Measurements from ENCODE around the gene CARD16. TPM values are rescaled to one million over a fixed set of nuclear protein-coding genes. Genes with fewer than 3 reads are reported as not detected.

The CARD16 gene
- total RNA-seq, 4 donors from 2014 or later, result 2.5 to 9.4 (median 3.4) TPM; not detected in 1

DNA sequence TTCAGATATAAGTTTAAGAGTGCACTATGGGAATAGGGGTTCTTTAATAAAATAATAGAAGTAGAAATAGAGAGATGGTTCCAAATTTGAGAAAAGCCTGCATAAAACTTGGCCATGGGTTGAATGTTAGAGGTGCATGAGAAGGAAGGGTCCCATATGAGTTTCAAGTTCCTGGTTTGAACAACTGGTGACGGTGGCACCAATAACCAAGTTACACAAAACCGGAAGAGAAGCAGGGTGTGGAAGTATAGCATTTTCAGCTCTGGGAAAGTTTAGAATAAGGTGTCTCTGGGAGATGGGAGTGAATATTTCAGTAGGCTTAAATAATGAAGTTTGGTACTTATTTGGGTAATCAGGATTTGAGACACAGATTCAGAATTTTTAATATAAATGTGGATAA, 12.6 kb downstream of the CARD16 start:
- intact Hi-C loops (cut with DNase I), result no loop called here
- Histone ChIP-seq H3K27me3 (no peaks in the 10 kb centered on the region), H3K4me1 (peaks cover 16 to 30% (median 18%) of the 10 kb centered on the region in 4 donors), H3K27ac (replicated peaks in 1 of 4) (no peak overlapping the region), H3K4me3 (no peak overlapping the region), H3K36me3 (peaks cover 0 to 9% (median 0%) of the 10 kb centered on the region in 4 donors), H3K9me3 (no peaks in the 10 kb centered on the region)
- no peak for DNase-seq (ENCODE audit: extremely low spot score)
- WGBS, result 79% methylated on average over 2 of the region's 2 CpGs
- TF ChIP-seq, protein P1, sequence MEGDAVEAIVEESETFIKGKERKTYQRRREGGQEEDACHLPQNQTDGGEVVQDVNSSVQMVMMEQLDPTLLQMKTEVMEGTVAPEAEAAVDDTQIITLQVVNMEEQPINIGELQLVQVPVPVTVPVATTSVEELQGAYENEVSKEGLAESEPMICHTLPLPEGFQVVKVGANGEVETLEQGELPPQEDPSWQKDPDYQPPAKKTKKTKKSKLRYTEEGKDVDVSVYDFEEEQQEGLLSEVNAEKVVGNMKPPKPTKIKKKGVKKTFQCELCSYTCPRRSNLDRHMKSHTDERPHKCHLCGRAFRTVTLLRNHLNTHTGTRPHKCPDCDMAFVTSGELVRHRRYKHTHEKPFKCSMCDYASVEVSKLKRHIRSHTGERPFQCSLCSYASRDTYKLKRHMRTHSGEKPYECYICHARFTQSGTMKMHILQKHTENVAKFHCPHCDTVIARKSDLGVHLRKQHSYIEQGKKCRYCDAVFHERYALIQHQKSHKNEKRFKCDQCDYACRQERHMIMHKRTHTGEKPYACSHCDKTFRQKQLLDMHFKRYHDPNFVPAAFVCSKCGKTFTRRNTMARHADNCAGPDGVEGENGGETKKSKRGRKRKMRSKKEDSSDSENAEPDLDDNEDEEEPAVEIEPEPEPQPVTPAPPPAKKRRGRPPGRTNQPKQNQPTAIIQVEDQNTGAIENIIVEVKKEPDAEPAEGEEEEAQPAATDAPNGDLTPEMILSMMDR (IDR thresholded peaks at IDR 0.05), result no peak
- TF ChIP-seq POLR2AphosphoS5 (IDR thresholded peaks at IDR 0.05), result no peak

DNA sequence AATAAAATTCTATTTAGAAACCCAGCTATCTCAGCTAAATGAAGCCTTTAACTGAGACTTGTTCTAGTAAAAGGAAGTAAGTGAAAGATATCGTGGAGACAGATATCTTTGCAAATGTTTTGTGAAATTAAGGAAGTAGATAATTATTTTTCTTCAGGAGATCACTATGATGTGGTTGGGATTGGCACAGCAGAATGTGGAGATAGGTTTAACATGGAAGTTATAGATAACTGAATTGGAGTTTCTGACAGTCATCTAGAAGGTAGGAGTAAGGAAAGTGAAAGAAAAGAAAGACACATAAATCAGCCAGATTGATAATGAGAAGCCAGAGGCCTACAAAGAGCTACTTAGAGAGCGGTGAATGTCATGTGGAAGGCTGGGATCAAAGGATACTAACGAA, 17.5 kb downstream of the CARD16 start:
- WGBS, result 80% methylated on average over 3 of the region's 3 CpGs

DNA sequence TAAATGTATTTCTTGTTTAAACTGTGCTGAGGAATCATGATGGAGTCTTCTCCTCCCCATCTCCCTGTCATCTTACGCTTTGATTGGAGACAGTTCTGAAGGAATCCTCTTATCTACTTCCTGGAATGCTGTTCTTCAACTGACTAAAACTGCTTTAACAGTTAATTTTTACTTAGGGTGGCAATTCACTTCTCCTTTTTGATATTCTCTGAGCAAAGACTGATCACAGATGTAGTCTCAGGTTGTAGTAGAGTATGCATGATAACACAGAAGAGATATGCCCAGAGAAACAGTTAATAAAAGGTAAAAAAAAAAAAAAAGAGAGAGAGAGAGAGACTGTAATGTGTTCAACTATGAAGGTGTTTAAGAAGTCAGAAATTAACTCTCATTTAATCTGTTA, 20.7 kb downstream of the CARD16 start:
- 83% methylated on average over 1 of the region's 1 CpG for WGBS
- Histone ChIP-seq H3K36me3 (peaks cover 0 to 18% (median 7%) of the 10 kb centered on the region in 4 donors), H3K9me3 (no peaks in the 10 kb centered on the region), H3K27me3 (no peaks in the 10 kb centered on the region), H3K4me3 (no peak overlapping the region), H3K27ac (replicated peaks in 1 of 4) (no peak overlapping the region), H3K4me1 (no peaks in the 10 kb centered on the region)
- no peak for DNase-seq (ENCODE audit: extremely low spot score)
- no peak for TF ChIP-seq POLR2AphosphoS5 (IDR thresholded peaks at IDR 0.05)
- TF ChIP-seq EP300 (IDR thresholded peaks at IDR 0.05), result no peak
- TF ChIP-seq POLR2A (IDR thresholded peaks at IDR 0.05; ENCODE audit: low read depth), result no peak
- TF ChIP-seq, protein P1 (IDR thresholded peaks at IDR 0.05), result no peak
- intact Hi-C loops (cut with DNase I), result no loop called here

More for the DNA sequence above, 17.5 kb downstream of the CARD16 start:
- no peak overlapping the region for H3K4me3 ChIP-seq
- H3K9me3 ChIP-seq, result no peaks in the 10 kb centered on the region
- no peaks in the 10 kb centered on the region for H3K27me3 ChIP-seq
- intact Hi-C loops (cut with DNase I), result no loop called here
- H3K36me3 ChIP-seq, result peaks cover 0 to 25% (median 7%) of the 10 kb centered on the region in 4 donors
- DNase-seq (ENCODE audit: extremely low spot score), result no peak
- TF ChIP-seq POLR2AphosphoS5 (IDR thresholded peaks at IDR 0.05), result no peak
- TF ChIP-seq, protein P1 (IDR thresholded peaks at IDR 0.05), result no peak
- no peak for TF ChIP-seq POLR2A (IDR thresholded peaks at IDR 0.05; ENCODE audit: low read depth)
- TF ChIP-seq EP300 (IDR thresholded peaks at IDR 0.05), result no peak
- H3K4me1 ChIP-seq, result peaks cover 0 to 5% (median 0%) of the 10 kb centered on the region in 4 donors
- H3K27ac ChIP-seq (replicated peaks in 1 of 4), result no peak overlapping the region

DNA sequence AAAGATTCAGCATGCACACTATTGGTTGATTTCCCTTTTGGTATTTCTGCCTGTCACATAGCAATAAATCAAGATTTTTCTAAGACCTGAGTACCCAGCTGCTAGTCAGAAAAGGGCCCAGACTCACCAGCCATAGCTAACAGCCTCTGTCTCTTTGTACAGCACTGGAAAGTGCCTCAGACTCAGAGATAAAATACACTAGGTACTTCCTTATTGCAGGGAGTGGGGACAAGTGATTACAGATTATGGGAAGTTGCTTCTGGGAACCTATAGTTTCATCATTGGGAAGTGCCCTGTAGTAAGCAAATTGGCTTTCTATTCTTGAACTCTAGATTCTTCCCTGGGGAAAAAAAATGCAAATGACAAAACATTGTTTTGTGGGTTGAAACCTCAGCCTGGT, 22.1 kb downstream of the CARD16 start, which contains the start of gene CASP5:
TSS of gene CASP5 (minus strand) at position 166 of the 400 bp plus-strand sequence. CDS start at position 134, 32 bp downstream.
- no peak for DNase-seq (ENCODE audit: extremely low spot score)
- no peaks in the 10 kb centered on the region for H3K27me3 ChIP-seq
- intact Hi-C loops (cut with DNase I), result no loop called here
- no peak within 1 kb of the TSS for H3K27ac ChIP-seq (replicated peaks in 1 of 4)
- peaks cover 0 to 16% (median 7%) of the 10 kb centered on the region in 4 donors for H3K36me3 ChIP-seq
- H3K4me3 ChIP-seq, result no peak within 1 kb of the TSS
- H3K9me3 ChIP-seq, result no peaks in the 10 kb centered on the region
- no peak for TF ChIP-seq POLR2AphosphoS5 (IDR thresholded peaks at IDR 0.05)
- TF ChIP-seq EP300 (IDR thresholded peaks at IDR 0.05), result no peak
- TF ChIP-seq, protein P1 (IDR thresholded peaks at IDR 0.05), result no peak
- TF ChIP-seq POLR2A (IDR thresholded peaks at IDR 0.05; ENCODE audit: low read depth), result no peak
- no peaks in the 10 kb centered on the region for H3K4me1 ChIP-seq

DNA sequence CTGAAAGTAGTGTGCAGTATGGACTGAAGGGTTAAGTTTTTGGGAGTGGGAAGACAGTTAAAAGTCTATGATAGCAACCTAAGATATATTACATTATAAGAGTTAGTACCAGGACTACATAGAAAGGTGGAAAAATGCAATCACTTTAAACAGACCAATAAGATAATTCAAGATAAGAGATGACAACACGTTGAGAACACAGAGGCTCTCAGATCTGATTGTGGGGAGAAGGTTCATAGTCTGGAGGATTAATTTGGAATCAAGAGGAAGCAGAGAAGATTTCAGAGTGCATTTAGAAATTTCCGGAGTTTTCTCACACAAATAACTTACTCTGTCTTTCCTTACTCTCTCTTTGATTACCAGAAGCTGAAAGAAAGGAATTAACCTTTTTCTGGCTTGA, 22.6 kb downstream of the CARD16 start:
- Histone ChIP-seq H3K4me3 (no peak overlapping the region), H3K4me1 (no peaks in the 10 kb centered on the region), H3K36me3 (peaks cover 0 to 16% (median 7%) of the 10 kb centered on the region in 4 donors), H3K27me3 (no peaks in the 10 kb centered on the region), H3K9me3 (no peaks in the 10 kb centered on the region), H3K27ac (replicated peaks in 1 of 4) (no peak overlapping the region)
- intact Hi-C loops (cut with DNase I), result no loop called here
- TF ChIP-seq, protein P1 (IDR thresholded peaks at IDR 0.05), result no peak
- TF ChIP-seq POLR2AphosphoS5 (IDR thresholded peaks at IDR 0.05) (no peak), EP300 (IDR thresholded peaks at IDR 0.05) (no peak), POLR2A (IDR thresholded peaks at IDR 0.05; ENCODE audit: low read depth) (no peak)
- no peak for DNase-seq (ENCODE audit: extremely low spot score)
- WGBS, result 63% methylated on average over 2 of the region's 2 CpGs

All from esophagus muscularis mucosa (tissue), 4 donors.